NCI-H2029 treated with DMSO at 0.1 percent for 48 hours (cell line): ENCODE data around the gene DCLK2.

Experiments used
- DNase-seq: peaks from one replicate; lab custom pipeline; 2025; lab: John Stamatoyannopoulos, UW

The DCLK2 gene

DNA sequence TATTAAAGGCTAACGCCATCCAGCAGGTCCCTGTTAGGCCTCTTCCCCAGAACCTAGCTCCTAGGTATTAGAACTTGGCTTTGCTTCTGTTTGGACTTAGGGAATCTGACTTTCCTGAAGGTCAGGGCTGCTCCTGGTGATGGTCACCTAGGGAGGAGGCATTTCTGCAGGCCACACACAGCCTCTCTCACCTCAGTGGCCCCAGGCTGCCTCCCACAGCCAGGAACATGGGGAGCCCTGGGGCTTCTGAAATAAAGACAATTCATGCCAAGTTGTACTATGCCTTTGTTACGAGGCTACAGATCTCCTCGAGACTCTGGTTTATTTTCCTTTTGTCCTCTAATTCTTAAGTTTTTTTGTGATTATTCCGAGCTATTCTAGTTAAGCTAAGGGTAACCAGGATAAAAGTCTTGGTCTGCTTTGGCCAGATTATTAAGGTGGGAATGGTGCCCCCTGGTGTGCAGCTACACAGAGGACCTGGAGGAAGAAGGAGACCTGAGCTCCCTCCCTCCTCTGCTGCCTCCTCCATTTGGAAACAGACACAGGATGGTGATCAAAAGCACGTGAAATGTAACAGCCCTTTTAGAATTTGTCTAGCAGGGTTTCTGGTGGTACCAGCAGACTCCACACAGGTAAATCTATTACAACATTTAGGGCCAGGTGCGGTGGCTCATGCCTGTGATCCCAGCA lies 131.0 kb downstream of the DCLK2 start:
- DNase-seq: no peak

DNA sequence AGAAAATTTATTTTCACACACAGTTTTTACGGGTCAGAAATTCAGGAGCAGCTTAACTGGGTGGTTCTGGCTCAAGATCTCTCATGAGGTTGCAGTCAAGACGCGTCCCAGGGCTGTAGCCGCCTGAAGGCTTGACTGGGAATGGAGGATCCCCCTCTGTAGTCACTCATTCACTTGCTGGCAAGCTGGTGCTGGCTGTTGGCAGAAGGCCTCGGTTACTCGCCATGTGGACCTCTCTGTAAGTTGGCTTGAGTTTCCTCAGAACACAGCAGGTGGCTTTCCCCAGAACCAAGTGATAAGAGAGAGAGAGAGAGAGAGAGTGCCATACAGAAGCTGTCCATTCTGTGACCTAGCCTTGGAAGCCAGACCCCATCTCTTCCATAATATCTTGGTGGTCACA lies 132.8 kb downstream of the DCLK2 start:
- no peak for DNase-seq

DNA sequence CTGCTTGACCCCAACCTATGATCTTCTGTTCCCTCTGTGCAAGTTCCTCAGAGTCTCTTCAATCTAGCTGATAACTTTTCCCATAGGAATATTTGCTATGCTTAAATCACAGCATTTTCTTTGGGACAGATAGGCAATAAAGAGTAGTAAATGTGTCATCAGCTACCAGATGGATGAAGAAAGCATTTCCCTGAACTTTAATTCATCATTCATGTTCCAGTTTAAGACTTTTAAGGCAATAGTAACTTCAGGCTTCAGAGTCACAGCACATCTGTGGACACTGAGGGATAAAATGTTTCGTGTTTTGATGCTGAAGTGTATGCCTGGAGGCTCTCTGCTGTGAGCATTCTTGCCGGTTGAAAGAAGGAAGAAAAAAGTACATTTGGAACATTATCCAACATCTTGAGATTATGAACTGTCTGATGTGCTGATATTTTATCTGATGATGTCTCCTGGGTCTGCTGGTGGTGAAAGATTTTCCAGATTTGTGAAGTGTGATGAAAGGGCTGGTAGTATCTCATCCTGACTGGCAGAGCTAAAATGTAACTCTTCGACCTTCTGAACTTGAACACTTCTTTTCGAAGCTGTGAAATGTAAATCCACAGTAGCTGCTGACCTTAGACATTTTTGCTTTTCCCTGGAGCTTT lies 133.7 kb downstream of the DCLK2 start:
- DNase-seq: no peak

GRCh38 chr4:150212485-150212884 lies 134.2 kb downstream of the DCLK2 start:
- DNase-seq: no peak

DNA sequence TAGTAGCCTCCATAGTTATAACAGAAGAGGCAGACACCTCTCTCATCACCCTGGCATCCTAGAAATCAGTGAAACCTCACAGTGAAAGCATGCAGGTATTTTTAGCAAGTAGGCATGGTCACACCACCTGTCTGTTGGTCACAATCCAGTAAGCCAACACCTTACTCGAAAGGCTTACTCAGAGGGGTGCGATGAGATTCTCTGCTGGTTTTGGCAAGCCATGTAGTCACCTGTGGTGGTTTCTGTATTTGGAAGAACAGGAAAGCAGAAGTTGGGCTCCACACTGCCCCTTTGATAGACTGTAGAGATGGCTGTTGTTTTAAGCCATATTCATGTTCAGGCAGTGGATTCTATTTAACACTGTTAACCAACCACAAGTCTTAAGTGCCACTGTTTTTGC lies 134.7 kb downstream of the DCLK2 start:
- no peak for DNase-seq

DNA sequence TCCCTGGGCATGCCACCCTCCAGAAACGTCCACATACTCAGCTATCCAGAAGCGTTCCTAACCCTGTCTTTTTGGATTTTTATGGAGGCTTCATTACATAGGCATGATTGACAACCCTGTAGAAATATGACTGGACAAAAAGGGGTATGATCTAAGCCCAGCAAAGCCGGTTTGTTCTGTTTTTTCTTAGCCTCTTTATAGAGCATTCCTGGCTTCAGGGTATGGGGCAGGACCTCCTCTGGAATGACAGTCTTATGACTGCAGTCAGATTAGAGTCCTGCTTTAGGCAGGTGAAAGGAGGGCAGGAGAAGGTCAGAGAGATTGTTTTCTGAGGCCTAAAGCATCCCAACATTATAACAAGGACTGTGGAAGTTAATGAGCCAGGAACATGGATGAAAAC lies 137.4 kb downstream of the DCLK2 start:
- DNase-seq: no peak

- DNase-seq: no peak
Observed at GRCh38 chr4:150216726-150217125, 138.5 kb downstream of the DCLK2 start.

GRCh38 chr4:150217192-150217591 lies 138.9 kb downstream of the DCLK2 start:
- peak; percentile 60 for DNase-seq

- DNase-seq: peak; percentile 62
Observed at GRCh38 chr4:150217808-150218207, 139.6 kb downstream of the DCLK2 start.

DNA sequence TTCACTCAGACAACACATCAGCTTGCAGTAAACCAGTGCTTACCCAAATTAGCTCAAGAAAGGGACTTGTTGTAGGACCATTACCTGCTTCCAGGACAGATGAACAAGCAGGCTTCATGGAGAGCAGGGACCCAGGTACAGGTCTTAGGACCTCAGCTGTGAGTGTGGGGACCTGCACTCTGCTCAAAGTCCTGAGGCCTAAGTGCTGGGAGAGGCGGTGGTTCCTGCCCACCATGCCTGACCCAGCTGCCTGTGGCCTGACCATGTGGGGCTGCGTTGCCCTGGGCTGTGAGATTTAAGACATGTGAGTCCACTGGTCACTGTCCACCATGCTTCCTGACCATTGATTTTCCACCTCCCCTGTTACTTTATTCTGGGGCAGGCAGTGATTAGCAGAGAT lies 140.2 kb downstream of the DCLK2 start:
- no peak for DNase-seq

- DNase-seq: no peak
Observed at GRCh38 chr4:150219841-150220240, 141.6 kb downstream of the DCLK2 start.

- no peak for DNase-seq
Observed at GRCh38 chr4:150224896-150225591, 146.8 kb downstream of the DCLK2 start.

- DNase-seq: no peak
Observed at GRCh38 chr4:150229520-150229919, 151.3 kb downstream of the DCLK2 start.

DNA sequence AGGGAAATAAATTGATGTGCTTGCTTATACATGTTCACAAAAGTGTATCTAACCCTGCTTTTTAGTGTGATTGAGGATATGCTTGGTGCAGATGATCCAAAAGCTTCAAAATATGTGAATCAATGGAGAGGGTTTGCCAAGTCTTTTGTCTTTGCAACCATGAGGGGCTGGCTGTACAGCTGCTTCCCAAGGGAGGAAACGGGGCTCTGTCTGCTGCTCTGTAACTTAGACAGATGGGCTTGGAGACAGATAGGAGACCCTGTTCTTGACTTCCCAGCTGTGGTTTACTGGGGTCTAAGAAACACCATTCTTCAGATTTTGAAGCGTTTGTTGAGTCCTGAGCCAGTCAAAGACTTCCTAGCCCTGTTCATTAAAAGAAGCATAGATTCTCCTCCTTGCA lies 152.3 kb downstream of the DCLK2 start:
- no peak for DNase-seq

DNA sequence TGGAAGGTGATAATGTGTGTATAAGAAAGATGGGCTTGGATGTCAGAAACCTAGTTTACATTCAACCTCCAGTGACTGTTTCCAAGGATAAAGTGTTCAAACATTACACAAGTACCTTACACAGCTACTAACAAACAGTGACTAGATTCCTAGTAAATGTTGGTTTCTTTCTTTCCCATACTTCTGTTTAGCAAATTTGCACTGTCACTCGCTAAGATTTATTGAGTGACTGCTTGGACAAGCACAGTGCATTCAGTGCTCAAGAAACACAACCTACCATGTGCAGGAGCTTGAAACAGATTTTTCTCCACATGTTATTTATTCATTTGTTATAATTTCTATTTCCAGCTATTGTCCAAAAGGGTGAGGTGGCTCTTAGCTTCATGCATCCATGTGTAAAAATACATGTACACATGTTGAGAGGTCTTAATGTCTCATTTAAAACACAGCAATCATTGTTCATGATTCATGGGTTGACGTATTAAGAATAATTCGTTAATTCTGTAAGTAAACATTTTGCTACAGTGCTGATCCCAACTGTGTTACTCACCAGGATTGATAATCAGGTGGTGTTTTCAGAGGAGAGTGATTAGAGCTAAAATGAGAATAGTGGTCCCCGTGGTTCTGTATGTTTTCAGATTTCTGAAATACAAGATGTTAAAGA lies 153.0 kb downstream of the DCLK2 start:
- no peak for DNase-seq

DNA sequence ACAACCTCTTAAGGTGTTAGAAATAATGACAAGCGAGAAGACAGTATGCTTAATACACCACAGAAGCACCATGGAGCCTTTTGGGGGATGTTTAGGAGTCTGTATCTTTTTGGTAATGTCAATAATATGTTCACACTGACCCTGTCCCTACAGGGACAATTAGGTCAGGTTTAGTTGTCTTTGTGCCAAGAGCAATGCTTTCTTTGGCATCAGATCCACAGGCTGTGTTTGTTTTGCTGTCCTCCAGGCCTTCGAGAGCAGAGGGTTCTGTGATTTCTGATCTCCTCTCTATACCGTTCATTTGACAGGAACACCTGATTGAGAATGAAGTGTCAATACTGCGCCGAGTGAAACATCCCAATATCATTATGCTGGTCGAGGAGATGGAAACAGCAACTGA lies 153.8 kb downstream of the DCLK2 start:
- DNase-seq: peak; percentile 82

DNA sequence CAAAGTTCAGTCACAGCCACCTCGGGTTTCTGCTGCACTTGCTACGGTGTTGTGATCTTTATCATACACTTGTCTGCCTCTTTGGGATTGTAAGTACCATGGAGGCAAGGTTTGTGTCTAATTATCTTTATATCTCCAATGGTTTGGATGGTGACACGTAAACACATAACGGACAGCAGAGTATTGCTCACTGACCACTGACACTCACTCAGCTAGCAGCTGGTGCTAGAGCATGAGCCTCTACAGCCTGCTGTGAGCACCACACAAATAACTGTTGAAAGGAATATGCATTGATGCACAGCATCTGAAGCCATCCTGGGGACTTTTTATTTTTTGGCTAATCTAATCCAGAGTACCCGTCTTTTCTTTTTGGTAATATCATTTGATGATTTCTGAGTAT lies 156.0 kb downstream of the DCLK2 start:
- no peak for DNase-seq

- no peak for DNase-seq
Observed at GRCh38 chr4:150235317-150235716, 157.1 kb downstream of the DCLK2 start.

- no peak for DNase-seq
Observed at GRCh38 chr4:150235808-150236271, 157.6 kb downstream of the DCLK2 start.

- no peak for DNase-seq
Observed at GRCh38 chr4:150236626-150237025, 158.4 kb downstream of the DCLK2 start.

DNA sequence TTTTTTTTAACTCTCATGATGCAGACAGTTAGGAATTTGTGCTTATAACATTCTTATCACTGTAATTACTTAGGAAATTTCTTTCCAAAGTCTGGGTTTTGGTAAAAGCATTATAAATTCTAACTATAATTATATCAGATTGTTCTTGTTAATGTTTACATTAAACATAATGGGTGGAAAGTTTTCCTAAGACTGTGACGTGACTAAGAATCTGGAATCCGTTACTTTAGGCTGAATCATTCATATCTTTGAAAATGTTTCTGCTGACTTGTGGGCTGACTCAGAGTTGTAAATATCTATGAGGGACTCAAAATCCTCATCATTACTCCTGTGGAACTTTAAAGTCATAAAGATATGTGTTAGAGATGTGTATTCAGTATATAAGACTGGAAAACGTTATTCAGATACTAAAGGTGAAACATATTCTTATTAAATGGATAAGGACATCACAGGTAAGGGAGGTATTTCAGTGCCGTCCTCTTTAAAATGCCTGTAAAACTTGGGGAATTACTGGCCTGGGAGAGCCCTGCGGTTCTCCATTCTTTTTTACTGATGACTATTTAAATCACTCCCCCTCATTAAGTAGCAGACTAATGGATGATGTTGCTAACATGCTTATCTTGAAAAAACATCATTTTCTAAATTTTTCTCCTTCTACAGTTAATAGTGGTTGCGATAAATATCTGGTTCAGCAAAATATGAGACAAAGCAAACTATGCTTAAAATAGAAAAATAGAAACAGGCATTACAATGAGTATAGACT lies 159.0 kb downstream of the DCLK2 start:
- DNase-seq: no peak

- DNase-seq: no peak
Observed at GRCh38 chr4:150238591-150238990, 160.3 kb downstream of the DCLK2 start.
